Erythroblast (primary cell): Measurements from ENCODE around the gene NBPF6.

Experiments
- GATA1 ChIP-seq: IDR thresholded peaks from 2 replicates; pipeline ENCODE4 v1.6.1; 2011; ENCODE audit warnings: low read depth, mild to moderate bottlenecking, control low read depth, low read length, moderate library complexity
- POLR2A ChIP-seq: IDR thresholded peaks from 2 replicates; pipeline ENCODE4 v1.6.1; 2011; ENCODE audit warnings: mild to moderate bottlenecking, low read length

GRCh38 chr1:108502624-108503023 is 52.5 kb downstream of the NBPF6 start:
- TF ChIP-seq POLR2A (no peak), GATA1 (no peak)
